GM18502 (cell line): ENCODE results near the gene MAEA.

Experiments
- ATAC-seq: cut with Tn5 transposase; IDR thresholded peaks from one replicate; pipeline ENCODE4 v1.9.1; 2021; ENCODE audit warnings: mild to moderate bottlenecking; ENCODE audit not compliant: unreplicated experiment, poor library complexity

Gene MAEA

DNA sequence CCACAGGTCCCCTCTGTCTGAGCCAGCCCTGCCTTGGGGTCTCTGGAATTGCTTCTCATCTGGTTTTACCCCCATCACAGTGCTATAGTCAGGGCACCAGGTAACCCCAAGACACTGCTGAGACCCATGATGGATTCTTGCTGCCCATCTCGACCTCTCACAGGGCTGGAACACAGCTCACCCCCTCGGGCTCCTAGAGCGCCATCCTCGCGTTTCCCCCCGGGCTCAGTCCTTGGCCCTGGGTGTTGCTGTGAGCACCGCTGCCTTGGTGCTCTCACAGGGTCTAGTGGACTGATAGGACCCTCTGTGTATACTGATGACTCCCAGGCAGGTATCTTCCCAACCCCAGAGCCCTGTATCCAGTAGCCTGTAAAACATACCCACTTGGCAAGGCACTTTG is 8.8 kb downstream of the MAEA start:
- ATAC-seq = no peak

DNA sequence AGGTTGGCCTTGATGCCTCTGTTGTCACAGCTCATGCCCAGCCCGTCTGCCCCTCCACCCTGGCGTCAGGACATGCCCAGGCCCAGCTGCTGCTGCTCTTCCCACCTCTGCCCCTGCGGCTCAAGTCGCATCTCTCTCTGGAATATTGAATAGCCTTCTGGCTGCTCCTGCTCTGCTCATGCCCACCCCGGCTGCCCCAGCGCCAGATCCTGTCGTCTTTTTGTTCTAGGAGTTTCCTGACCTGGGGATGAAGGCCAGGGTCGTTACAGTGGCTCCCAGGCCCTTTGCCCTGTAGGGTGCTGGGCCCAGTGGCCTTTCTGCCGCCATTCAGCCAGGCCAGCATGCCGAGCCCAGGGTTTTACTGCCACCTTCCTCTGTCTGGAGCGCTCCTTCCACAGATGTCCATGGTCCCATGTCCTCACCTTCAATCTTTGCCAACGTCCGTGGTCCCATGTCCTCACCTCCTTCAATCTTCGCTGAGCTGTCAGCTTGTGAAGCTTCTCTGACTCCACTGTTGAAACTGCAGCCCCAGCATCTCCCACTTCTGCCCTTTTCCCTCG is 9.7 kb downstream of the MAEA start:
- ATAC-seq = no peak

DNA sequence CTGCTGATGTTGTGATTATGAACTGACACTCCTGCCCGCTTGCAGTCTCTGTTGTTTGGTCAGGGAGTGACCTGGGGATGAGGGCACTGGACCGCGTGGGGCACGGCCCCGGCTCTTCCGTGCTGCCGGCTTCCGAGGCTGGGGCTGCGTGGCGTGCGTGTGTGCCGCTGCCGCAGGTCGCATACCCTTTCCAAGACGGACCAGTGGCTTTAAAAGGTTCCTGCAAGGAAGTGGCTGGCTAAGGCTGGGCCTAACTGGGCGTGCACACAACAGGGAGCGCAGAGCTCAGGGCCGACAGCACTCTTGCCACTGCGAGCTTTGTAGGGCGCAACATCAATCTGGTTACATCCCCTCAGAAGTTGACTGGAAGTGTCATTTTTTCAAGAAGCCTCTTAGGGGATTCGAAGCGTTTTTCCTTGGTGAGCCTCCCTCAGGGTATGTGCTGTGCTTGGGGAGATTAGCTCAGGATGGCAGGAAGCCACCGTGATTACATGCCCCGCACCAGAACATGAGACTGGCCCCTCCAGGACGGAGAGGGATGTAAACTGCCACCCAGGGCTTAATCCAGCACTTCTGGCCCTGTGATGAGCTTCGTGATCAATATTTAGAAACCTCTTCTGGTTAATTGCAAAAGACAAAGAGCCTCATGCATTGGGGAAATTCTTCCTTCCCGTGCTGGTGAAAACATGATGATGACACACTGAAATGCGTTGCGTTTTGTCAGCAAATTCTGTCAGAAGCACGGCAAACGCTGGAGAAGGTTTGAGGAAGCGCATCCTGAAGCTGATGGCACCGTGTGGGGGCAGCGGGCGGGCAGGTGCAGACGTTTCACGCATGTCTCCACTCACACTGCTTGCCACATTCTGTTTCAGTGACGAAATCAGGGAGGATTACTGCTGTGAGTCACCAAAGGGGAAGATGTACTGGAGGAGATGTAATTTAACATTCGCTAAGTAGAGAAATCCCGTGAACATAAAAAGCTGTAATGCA is 11.1 kb downstream of the MAEA start:
- ATAC-seq = no peak

DNA sequence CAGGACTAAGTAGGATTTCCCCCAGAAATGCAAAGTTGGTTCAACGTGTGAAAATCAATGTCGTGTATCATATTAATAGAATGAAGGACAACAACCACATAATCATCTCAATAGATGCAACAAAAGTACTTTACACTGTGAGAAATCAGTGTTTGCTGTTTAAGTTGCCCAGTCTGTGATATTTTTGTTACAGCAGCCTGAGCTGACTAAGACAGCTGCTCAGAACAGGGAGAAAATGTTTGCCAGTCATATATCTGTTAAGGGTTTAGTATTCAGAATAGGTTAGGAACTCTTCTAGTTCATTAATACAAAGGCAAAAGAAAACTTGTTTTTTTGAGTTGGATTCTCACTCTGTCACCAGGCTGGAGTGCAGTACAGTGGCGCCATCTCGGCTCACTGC is 12.5 kb downstream of the MAEA start:
- no peak for ATAC-seq

DNA sequence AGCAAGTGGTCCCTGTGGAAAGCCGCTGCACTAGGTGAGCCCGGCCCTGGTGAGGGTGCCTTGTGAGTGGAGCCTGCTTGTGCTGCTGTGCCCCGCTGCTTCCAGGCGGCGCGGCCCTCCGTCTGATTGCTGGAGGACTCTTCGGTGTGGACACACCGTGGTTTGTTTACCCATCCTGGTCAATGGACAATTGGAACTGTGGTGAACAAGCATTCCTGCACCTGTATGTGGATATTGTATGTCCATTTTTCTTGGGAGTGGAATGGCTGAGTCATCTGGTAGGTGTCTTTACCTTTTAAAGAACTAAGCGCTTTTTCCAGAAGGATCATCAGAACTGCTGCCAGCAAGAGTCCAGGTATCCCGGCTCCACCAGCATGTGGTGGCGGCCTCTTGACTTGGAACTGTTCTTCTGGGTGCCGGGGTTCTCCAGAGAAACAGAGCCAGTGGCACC is 15.6 kb downstream of the MAEA start:
- ATAC-seq = no peak

DNA sequence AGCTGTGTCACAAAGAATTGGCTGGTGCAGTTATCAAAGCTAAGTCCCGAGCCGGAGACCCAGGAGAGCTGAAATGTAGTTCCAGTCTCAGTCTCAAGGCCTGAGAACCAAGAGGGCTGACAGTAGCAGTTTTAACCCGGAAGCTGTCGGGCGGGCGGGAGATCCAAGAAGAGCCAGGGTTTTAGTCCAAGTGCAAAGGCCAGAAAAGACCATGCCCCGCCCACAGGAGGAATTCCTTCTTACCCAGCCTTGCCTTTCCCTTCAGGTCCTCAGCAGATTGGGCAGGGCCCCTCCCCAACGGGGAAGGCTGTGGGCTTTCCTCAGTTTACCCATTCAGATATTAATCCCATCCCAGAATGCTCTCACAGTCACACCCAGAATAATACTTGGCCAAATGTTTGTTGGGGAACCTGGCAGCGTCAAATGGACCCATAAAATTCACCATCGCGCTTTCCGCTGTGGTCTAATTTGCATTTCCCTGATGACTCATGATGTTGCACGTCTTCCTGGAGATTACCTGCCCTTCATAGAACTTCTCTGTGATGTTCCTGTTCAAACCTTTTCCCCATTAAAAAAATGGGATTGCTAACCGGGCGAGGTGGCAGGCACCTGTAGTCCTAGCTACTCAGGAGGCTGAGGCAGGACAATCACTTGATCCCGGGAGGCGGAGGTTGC is 16.2 kb downstream of the MAEA start:
- no peak for ATAC-seq

DNA sequence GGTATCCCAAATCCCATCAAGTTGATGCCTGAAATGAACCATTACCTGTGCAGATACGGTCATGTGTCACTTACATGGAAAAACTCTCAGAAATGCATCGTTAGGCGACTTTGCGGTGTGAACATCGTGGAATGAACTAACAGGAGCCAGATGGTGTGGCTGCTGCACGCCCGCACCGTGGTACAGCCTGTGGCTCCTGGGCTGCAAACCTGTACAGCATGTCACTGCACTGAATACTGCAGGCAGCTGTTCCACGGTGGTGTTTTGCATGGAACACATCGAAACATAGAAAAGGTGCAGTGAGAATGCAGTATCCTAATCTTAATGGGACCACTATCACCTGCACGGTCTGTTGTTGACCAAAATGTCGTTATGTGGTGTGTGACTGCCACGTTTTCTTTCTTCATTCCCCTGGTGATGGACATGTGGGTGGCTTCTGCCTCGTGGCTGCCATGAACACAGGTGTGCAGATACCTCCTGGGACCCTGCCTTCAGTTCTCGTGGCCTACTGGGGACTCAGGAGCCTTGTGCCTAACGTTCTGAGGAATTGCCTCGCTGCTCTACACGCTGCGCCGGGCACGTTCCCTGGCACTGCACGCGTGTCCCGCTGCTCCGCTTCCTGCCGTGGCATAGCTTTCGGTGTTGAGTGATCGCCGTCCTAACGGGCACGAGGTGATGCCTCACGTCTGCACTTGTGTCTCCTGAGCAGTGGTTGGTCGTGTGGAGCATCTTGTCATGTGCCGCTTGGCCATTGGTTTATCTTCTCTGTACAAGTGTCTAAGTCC is 18.5 kb downstream of the MAEA start:
- no peak for ATAC-seq

DNA sequence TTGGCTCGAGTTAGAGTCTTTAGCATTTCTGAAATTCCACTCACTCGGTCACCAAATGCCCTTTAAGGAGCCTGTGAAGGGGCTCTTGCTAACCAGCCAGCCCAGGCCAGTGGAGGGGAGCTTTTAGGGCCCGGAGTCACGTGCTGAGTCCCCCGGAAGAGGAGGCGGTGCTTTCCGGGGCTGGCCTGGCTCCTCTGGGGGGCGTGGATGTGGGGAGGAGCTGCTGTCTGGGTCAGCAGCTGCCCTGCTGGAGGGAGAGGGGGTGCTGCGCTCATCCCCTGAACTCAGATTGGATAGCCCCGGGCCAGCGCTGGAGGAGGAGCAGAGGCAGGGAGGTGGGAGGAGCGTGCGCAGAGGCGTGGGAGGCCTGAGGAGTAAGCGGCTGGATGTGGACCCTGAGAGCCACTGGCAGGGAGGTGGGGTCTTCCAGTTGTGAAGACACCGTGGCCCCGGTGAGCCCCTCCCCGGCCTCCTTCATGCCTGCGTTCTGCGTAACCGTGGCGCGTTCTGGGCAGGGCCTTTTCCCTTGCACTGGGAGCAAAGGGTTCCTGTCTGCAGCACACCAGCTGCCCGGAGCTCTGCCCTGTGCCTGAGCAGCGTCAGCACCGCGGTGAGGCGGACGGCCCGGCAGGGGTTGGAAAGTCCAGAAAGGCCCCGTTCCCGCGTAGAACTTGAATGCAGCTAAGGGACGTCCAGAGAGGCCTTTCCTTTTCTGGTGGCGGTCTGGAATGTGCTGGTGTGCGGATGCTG is 19.7 kb downstream of the MAEA start:
- ATAC-seq = peak; percentile 88

DNA sequence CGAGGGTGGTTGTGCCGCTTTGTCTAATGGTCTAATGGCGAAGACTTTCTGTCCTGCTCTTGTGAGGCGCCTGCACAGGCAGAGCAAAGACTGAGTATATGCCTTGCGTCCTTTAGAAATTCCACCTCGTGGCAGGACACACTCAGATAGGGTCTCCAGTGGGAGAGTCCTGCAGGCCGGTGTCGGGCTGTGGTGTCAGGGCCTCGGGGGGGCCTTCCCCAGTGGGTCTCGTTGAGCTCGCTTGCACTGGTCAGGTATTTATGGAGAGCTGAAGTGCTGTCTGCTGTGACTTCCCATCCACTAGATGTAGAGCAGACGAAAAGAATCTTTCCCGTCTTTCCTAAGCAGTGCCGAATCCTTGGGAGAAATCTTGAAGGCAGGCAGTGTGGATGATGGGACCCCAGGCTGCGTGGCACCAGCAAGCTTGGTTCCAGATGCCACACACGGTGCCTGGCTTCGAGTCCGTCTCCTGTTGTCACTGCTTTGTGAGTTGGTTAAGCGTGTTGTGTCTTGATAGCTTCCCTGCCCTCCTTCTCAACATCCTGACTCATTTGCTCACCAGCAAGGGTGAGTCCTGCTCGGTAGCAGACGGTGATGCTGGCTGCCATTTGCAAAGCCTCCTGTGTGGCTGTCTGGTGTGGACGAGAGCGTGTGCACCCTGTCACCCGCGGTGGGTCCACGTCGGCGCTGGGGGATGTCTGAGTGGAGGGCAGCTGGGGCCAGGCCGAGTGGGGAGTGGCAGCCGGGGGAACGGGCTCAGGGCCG is 20.5 kb downstream of the MAEA start:
- no peak for ATAC-seq

DNA sequence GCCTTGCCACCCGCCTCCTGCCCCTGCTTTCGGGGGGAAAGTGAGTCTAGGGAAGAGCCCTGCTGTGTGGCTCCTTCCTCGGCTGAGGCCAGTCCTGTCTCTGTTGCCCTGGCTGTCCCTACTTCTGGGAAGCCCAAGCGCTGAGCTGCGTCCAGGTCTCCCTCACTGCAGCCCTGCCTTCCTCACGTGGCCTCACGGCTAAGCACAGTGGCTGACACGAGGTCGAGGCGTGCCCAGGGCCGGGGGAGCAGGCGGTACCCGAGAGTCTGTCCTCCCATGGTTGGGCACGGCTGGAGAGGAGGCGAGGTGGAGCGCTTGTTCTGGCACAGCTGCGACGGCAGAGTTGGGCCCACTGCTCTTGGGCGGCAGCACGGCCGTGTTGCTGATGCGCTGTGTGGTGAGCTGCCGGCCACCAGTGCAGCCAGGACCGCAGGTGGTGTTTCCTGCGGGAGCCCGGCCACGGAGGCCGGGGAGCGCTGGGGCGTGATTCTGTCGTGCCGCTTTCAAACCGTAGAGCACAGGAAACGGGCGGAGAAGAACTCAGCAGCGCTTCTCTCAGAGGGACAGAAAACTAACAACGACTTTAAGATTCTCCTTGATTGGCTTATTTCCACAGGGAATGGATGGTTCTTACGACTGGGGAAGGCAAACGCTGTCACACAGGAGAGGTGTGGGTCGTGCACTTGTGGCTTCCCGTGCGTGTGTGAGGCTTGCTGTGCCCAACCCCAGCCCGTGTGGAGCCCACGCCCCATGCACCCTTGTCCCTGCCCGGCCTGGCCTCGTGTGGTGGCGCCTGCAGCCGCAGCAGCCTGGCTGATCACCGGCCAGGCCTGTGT is 21.3 kb downstream of the MAEA start:
- ATAC-seq = no peak

DNA sequence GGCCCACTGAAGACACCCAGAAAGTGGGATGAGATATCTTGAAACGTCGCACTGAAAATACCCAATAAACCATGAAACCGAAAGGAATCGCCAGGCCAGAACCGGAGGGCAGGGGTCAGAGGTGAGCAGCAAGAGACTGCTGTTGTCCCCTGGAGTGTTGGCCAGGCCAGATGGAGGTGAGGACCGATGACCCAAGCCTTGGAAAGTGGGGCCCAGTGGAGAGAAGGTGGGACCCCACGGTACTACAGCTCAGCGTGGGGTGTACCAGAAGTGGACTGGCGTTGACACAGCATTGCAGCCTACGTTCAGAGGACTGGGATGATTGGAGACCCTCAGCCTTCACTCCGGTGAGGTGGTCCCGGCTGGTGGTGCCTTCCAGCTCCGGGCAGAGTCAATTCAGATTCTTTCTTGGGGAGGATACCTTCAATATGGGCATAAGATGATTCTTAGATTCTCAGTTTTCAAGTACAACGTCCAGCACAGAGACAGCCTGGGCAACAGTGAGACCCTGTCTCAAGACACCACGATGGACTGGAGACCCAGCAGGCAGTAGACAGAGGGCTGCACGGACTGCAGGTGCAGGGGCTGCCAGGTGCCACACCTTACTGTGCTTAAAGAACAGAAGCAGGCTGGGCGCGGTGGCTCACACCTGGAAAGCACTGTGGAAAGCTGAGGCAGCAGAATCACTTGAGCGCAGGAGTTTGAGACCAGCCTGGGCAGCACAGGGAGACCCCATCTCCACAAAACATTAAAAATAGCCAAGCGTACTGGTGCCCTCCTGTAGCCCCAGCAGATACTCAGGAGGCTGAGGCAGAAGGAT is 23.3 kb downstream of the MAEA start:
- ATAC-seq = no peak

DNA sequence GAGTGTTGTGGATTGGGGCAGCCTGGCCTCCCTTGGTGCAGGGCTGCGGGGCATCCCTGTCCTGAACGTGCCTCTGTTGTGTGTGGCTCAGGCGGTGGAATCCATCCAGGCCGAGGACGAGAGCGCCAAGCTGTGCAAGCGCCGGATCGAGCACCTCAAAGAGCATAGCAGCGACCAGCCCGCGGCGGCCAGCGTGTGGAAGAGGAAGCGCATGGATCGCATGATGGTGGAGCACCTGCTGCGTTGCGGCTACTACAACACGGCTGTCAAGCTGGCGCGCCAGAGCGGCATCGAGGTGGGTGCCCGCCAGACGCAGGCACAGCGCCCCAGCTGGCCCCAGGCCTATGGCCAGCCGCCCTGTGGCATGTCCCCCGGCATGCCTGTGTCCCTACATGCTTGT is 25.6 kb downstream of the MAEA start:
- ATAC-seq = no peak

DNA sequence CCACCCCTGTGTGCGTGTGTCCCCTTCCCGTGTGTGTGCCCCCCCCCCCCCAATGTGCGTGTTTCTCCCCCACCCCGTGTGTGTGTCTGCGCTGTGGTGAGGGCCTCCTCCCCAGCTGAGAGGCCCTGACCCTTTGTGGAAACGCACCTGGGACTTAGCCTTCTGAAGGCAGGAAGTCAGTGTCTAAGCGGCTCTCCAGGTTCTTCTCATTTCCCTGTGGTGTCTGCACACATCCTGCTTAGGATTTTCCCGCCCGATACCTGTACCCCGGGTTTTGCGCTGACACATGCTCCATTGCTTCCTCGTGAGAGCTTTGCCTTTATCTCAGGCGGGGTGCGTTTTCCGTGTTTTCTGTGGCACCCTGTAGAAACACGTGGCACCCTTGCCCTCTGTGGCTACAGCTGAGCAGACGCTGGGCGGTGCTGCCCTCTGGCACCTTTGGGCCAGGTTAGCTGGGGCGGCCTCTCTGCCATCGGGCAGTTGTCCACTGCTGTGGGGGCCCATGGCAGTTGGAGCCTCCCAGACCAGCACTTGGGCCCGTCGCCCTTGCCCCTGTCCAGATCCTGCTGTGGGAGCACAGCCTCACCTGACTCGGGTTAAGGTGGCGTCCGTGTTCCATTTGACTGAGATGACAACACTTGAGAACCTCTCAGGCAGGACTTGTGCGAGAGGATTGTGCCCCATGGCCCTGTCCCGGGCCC is 26.3 kb downstream of the MAEA start:
- ATAC-seq = no peak

DNA sequence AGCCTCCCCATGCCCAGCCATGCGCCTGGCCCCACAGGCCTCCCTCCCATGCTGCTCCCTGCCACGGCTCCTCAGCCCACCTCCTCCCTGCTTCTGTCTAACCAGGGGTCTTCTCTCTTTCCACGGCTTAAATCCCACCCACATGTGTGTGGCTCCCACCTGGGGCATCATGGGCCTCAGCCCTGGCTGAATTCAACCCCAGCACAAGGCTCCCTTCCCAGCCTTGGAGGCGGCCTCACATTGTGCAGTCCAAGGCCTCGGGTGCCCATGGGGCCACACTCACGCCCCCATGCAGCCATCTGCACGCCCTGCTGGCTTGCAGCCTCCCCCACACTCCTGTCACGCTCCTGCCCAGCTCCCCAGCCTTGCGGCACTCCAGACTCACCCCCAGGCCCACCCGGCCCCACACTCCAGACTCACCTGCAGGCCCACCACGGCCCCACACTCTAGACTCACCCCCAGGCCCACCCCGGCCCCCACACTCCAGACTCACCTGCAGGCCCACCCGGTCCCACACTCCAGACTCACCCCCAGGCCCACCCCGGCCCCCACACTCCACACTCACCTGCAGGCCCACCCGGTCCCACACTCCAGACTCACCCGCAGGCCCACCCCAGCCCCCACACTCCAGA is 27.0 kb downstream of the MAEA start:
- no peak for ATAC-seq

DNA sequence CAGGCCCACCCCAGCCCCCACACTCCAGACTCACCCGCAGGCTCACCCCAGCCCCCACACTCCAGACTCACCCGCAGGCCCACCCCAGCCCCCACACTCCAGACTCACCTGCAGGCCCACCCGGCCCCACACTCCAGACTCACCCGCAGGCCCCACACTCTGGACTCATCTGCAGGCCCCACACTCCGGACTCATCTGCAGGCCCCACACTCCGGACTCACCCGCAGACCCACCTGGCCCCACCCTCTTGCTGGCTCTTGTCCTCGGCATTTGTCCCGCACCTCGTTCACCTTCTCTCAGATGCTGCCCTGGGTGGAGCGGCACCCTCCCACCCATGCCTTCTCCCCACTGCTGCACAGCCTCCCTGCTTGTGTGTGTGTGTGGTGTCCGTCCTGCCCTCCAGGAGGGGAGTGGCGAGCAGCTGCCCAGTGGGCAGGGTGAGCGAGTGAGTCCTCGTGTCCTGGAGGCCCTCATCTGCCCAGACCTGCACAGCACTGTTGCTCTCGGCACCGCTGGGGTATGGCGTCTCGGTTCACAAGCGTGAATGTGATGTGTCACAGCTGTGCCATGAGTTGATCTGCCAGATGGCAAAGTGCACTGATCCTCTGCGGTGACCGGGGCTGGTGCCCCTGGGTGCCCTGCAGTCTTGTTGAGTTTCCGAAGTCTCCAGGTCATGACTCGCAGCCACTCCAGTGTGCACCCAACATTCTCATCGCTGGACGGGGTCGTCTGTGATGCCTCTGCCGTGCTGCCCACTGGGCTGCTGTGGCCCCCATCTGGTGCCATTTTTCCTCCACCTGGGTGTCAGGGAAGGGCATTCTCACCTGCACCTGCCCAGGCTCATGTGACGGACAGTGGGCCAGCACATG is 27.7 kb downstream of the MAEA start:
- ATAC-seq = no peak

DNA sequence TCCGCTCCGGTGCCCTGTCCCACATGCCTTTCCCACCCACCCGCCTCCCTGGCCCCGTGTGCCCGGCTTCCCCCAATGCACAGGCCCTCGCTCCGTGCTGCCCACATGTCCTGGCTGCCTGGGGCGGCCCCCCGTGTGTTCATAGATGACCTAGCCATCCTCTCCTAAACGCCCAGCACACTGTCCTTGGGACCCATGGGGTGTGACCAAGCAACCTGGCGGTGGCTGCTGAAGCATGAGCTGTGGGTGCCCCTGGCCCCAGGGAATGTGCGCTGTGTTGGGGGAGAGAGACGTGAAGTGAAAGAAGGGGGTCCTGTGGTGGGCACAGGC is 28.3 kb downstream of the MAEA start:
- ATAC-seq = no peak
